Hepatocyte (in vitro differentiated cells): ENCODE data around the gene KRI1. TPM values are rescaled to one million over a fixed set of nuclear protein-coding genes. Genes with fewer than 3 reads are reported as not detected.
A peak's percentile ranks its signal among the peaks of the same experiment; 100 is the strongest.

Experiments
- DNase-seq: peaks from one replicate; pipeline ENCODE4 v3.0.0-alpha.2; 2016; ENCODE audit warnings: low spot score
- H2AFZ ChIP-seq: fragments of 200-600 bp; sonication (generic); 2 replicates; pipeline ENCODE4 v1.6.0; 2016; ENCODE audit warnings: antibody characterized with exemption, mild to moderate bottlenecking
- H3K27ac ChIP-seq: fragments of 200-600 bp; sonication (generic); 2 replicates; pipeline ENCODE4 v1.5.1; 2016; ENCODE audit warnings: mild to moderate bottlenecking
- H3K27me3 ChIP-seq: fragments of 200-600 bp; sonication (generic); 2 replicates; pipeline ENCODE4 v1.6.1; 2016
- H3K36me3 ChIP-seq: fragments of 200-600 bp; sonication (generic); replicated peaks from 2 replicates; pipeline ENCODE4 v1.5.1; 2016; ENCODE audit warnings: low read depth; ENCODE audit not compliant: insufficient read depth
- H3K4me1 ChIP-seq: fragments of 200-600 bp; sonication (generic); 2 replicates; pipeline ENCODE4 v1.5.1; 2016; ENCODE audit warnings: mild to moderate bottlenecking, moderate library complexity; ENCODE audit not compliant: insufficient read depth
- H3K4me2 ChIP-seq: fragments of 200-600 bp; sonication (generic); 2 replicates; pipeline ENCODE4 v1.6.0; 2016
- H3K4me3 ChIP-seq: fragments of 200-600 bp; sonication (generic); 2 replicates; pipeline ENCODE4 v1.5.1; 2016; ENCODE audit warnings: mild to moderate bottlenecking
- H3K79me2 ChIP-seq: fragments of 200-600 bp; sonication (generic); 2 replicates; pipeline ENCODE4 v1.6.0; 2017; ENCODE audit warnings: mild to moderate bottlenecking
- H3K9me2 ChIP-seq: fragments of 200-600 bp; sonication (generic); replicated peaks from 2 replicates; pipeline ENCODE4 v1.6.0; 2017; ENCODE audit warnings: mild to moderate bottlenecking; ENCODE audit not compliant: insufficient read depth
- H3K9me3 ChIP-seq: fragments of 200-600 bp; sonication (generic); 2 replicates; pipeline ENCODE4 v1.5.1; 2016; ENCODE audit warnings: low read depth, mild to moderate bottlenecking
- H4K20me1 ChIP-seq: fragments of 200-600 bp; sonication (generic); 2 replicates; pipeline ENCODE4 v1.6.0; 2016; ENCODE audit warnings: mild to moderate bottlenecking; ENCODE audit not compliant: insufficient read depth, poor library complexity, severe bottlenecking
- CTCF ChIP-seq: fragments of 200-600 bp; sonication (generic); IDR thresholded peaks from 2 replicates; pipeline ENCODE4 v1.5.1; 2016; ENCODE audit warnings: antibody characterized with exemption, mild to moderate bottlenecking; ENCODE audit not compliant: poor library complexity
- EZH2 ChIP-seq: fragments of 200-600 bp; sonication (generic); IDR thresholded peaks from 2 replicates; pipeline ENCODE4 v1.6.1; 2016; ENCODE audit warnings: antibody characterized with exemption, mild to moderate bottlenecking, borderline replicate concordance
- EZH2phosphoT487 ChIP-seq: fragments of 200-600 bp; sonication (generic); IDR thresholded peaks from one replicate; pipeline ENCODE4 v1.6.1; 2018; ENCODE audit warnings: antibody characterized with exemption, mild to moderate bottlenecking, low read depth, moderate library complexity; ENCODE audit not compliant: unreplicated experiment, severe bottlenecking
- WGBS: methylation state at CpG from one replicate; pipeline ENCODE4 v1.1.6; 2016; ENCODE audit warnings: low lambda C conversion rate; ENCODE audit errors: missing lambda C conversion rate; 5-methylcytosine and 5-hydroxymethylcytosine counted together
- polyA plus RNA-seq: library from polyadenylated mRNA; unstranded; fragments of >200 nt; fragmentation: Nextera tagmentation; extraction: Ambion mirVana; gene quantifications from 2 replicates; pipeline ENCODE4 v1.2.1, GENCODE V29; 2016
- total RNA-seq: library from RNA; depleted of rRNA; stranded (reverse); fragments of >200 nt; gene quantifications from 2 replicates; pipeline ENCODE4 v1.2.3, GENCODE V29; 2014

KRI1 gene
- total and polyA plus RNA-seq, 2 experiments from 2014 or later: 7.8 to 18.3 TPM

- Histone ChIP-seq H2AFZ (no peak overlapping the region), H3K27ac (no peak overlapping the region), H3K4me2 (no peak overlapping the region), H4K20me1 (no peaks in the 10 kb centered on the region), H3K27me3 (no peaks in the 10 kb centered on the region), H3K79me2 (peaks cover 28% of the 10 kb centered on the region), H3K4me3 (no peak overlapping the region), H3K9me3 (no peaks in the 10 kb centered on the region), H3K9me2 (no peaks in the 10 kb centered on the region), H3K4me1 (peaks cover 9% of the 10 kb centered on the region), H3K36me3 (no peaks in the 10 kb centered on the region)
- 97% methylated on average over 17 of the region's 17 CpGs for WGBS
- DNase-seq: no peak
- TF ChIP-seq EZH2 (no peak), CTCF (no peak), EZH2phosphoT487 (no peak)
These were observed 19.0 kb downstream of the KRI1 start for GRCh38 chr19:10546817-10547216.

GRCh38 chr19:10544753-10545251 is 21.0 kb downstream of the KRI1 start:
- Histone ChIP-seq H3K79me2 (peaks cover 28% of the 10 kb centered on the region), H3K9me2 (no peaks in the 10 kb centered on the region), H3K4me2 (peak overlapping the region; percentile 95), H3K4me1 (peaks cover 9% of the 10 kb centered on the region), H3K27me3 (no peaks in the 10 kb centered on the region), H3K4me3 (no peak overlapping the region), H4K20me1 (no peaks in the 10 kb centered on the region), H2AFZ (no peak overlapping the region), H3K27ac (no peak overlapping the region), H3K36me3 (no peaks in the 10 kb centered on the region), H3K9me3 (no peaks in the 10 kb centered on the region)
- DNase-seq: no peak
- no peak for TF ChIP-seq EZH2phosphoT487
- TF ChIP-seq CTCF: no peak
- TF ChIP-seq EZH2: no peak
- WGBS: 85% methylated on average over 23 of the region's 23 CpGs

GRCh38 chr19:10544242-10544752 is 21.5 kb downstream of the KRI1 start:
- peak overlapping the region; percentile 62 for H3K27ac ChIP-seq
- DNase-seq: peak; percentile 58

More at GRCh38 chr19:10544242-10544752, 21.5 kb downstream of the KRI1 start:
- Histone ChIP-seq H3K4me2 (peak overlapping the region; percentile 95), H3K9me2 (no peaks in the 10 kb centered on the region), H4K20me1 (no peaks in the 10 kb centered on the region), H2AFZ (peak overlapping the region; percentile 90), H3K27me3 (no peaks in the 10 kb centered on the region), H3K4me1 (peaks cover 9% of the 10 kb centered on the region), H3K9me3 (no peaks in the 10 kb centered on the region), H3K36me3 (no peaks in the 10 kb centered on the region), H3K79me2 (peaks cover 28% of the 10 kb centered on the region), H3K4me3 (peak overlapping the region; percentile 93)
- TF ChIP-seq EZH2phosphoT487: no peak
- no peak for TF ChIP-seq CTCF
- TF ChIP-seq EZH2: no peak
- WGBS: 27% methylated on average over 22 of the region's 22 CpGs
